Activated CD4-positive, alpha-beta T cell treated with anti-CD3 and anti-CD28 coated beads, Interleukin-2, amount 50 U/mL, for 16 hours (primary cell): ENCODE results near the gene CIDEA.
A peak's percentile ranks its signal among the peaks of the same experiment; 100 is the strongest.
"Not testable (repeated sequence)": the region's sequence is repeated elsewhere in the genome, so short reads cannot be mapped to it uniquely, and the experiment has no call there.

Experiments
- DNase-seq: peaks from one replicate; pipeline ENCODE4 v3.0.0-alpha.2; 2020

CIDEA gene

GRCh38 chr18:12239431-12239830 lies 14.7 kb upstream of the CIDEA start:
- no peak for DNase-seq

- no peak for DNase-seq
These were observed 11.4 kb upstream of the CIDEA start for GRCh38 chr18:12242658-12243260.

GRCh38 chr18:12243272-12243671 lies 10.9 kb upstream of the CIDEA start:
- not testable (repeated sequence) for DNase-seq

- DNase-seq: no peak
These were observed 8.4 kb upstream of the CIDEA start for GRCh38 chr18:12245793-12246135.

- DNase-seq: peak; percentile 24
These were observed 7.0 kb upstream of the CIDEA start for GRCh38 chr18:12246849-12247808.

GRCh38 chr18:12247946-12248345 lies 6.2 kb upstream of the CIDEA start:
- no peak for DNase-seq

- DNase-seq: no peak
These were observed 5.0 kb upstream of the CIDEA start for GRCh38 chr18:12248926-12249720.

- DNase-seq: no peak
These were observed 2.9 kb upstream of the CIDEA start for GRCh38 chr18:12251311-12251710.

GRCh38 chr18:12252061-12252460 lies 2.1 kb upstream of the CIDEA start:
- no peak for DNase-seq

- no peak for DNase-seq
These were observed 1.1 kb upstream of the CIDEA start for GRCh38 chr18:12253027-12253426.

GRCh38 chr18:12253663-12254135 lies 462 bp upstream of the CIDEA start:
- DNase-seq: no peak

- no peak for DNase-seq
These were observed 805 bp downstream of the CIDEA start for GRCh38 chr18:12254820-12255511.

GRCh38 chr18:12255626-12256026 lies 1.5 kb downstream of the CIDEA start:
- no peak for DNase-seq

GRCh38 chr18:12256951-12257350 lies 2.8 kb downstream of the CIDEA start:
- DNase-seq: no peak

GRCh38 chr18:12257996-12258718 lies 4.0 kb downstream of the CIDEA start:
- no peak for DNase-seq

GRCh38 chr18:12258719-12259705 lies 4.9 kb downstream of the CIDEA start:
- no peak for DNase-seq

GRCh38 chr18:12262748-12263147 lies 8.6 kb downstream of the CIDEA start:
- DNase-seq: no peak

GRCh38 chr18:12264864-12265263 lies 10.7 kb downstream of the CIDEA start:
- DNase-seq: no peak

GRCh38 chr18:12271376-12272235 lies 17.4 kb downstream of the CIDEA start:
- DNase-seq: peak; percentile 51

- no peak for DNase-seq
These were observed 20.6 kb downstream of the CIDEA start for GRCh38 chr18:12274793-12275192.
